HepG2 (cell line): ENCODE results near the gene ISOC2. TPM values are rescaled to one million over a fixed set of nuclear protein-coding genes. Genes with fewer than 3 reads are reported as not detected.

Source experiments
- HCFC1 ChIP-seq: fragments of 150-350 bp; IDR thresholded peaks from 2 replicates; pipeline ENCODE4 v1.6.1; 2014; ENCODE audit warnings: low read depth, low read length
- IRF2 ChIP-seq: IDR thresholded peaks from 2 replicates; pipeline ENCODE4 v1.6.1; 2018; ENCODE audit warnings: missing genetic modification reagents, missing compliant biosample characterization
- KDM5A ChIP-seq: fragments of 200-600 bp; sonication (generic); IDR thresholded peaks from 2 replicates; pipeline ENCODE4 v1.7.0; 2018; ENCODE audit warnings: antibody characterized with exemption, mild to moderate bottlenecking, low read length, borderline replicate concordance
- MYNN ChIP-seq: sonication (generic); formaldehyde crosslinking; IDR thresholded peaks from 2 replicates; pipeline ENCODE4 v1.4.0; 2020; ENCODE audit warnings: mild to moderate bottlenecking, low read depth, missing genetic modification reagents
- ONECUT2 ChIP-seq: sonication (generic); formaldehyde crosslinking; IDR thresholded peaks from 2 replicates; pipeline ENCODE4 v1.4.0; 2020; ENCODE audit warnings: missing genetic modification reagents
- SP5 ChIP-seq: IDR thresholded peaks from 2 replicates; pipeline ENCODE4 v1.6.1; 2016; ENCODE audit warnings: low read depth, borderline replicate concordance
- ZBTB7B ChIP-seq: sonication (generic); formaldehyde crosslinking; IDR thresholded peaks from 2 replicates; pipeline ENCODE4 v1.4.0; 2020; ENCODE audit warnings: missing genetic modification reagents
- ZNF205 ChIP-seq: IDR thresholded peaks from 2 replicates; pipeline ENCODE4 v1.6.1; 2018; ENCODE audit warnings: missing biosample characterization, missing genetic modification reagents
- ZNF256 ChIP-seq: sonication (generic); formaldehyde crosslinking; conservative IDR thresholded peaks from 2 replicates; pipeline ENCODE4 v1.4.0; 2020; ENCODE audit warnings: missing genetic modification reagents
- ZNF30 ChIP-seq: sonication (generic); formaldehyde crosslinking; IDR thresholded peaks from 2 replicates; pipeline ENCODE4 v1.5.0; 2020; ENCODE audit warnings: mild to moderate bottlenecking, missing genetic modification reagents
- polyA plus RNA-seq, 8 experiments: library from polyadenylated mRNA; depleted of rRNA in 3 of 8; stranded (reverse) in 7 of 8; unstranded in 1 of 8; fragments of >200 nt; fragmentation: Illumina TruSeq in 4 of 8; extraction: Trizol in 4 of 8; gene quantifications; 2 replicates each; pipeline versions ENCODE4 v1.2.1 to v1.2.3, GENCODE V29; 2011 to 2016; ENCODE audit warnings: low read depth in 4 of 8, missing spikeins in 1 of 8, mixed read lengths in 1 of 8; ENCODE audit not compliant: insufficient read depth in 1 of 8
- total RNA-seq, 5 experiments: library from RNA; depleted of rRNA; stranded (reverse); fragments of >200 nt; fragmentation: Illumina TruSeq; extraction: Trizol; gene quantifications; 2 replicates each; pipeline ENCODE4 v1.2.3, GENCODE V29; 2016; ENCODE audit warnings: low read depth in 1 of 5
- TF ChIP-seq, protein P1 (sequence below): IDR thresholded peaks from 2 replicates; pipeline ENCODE4 v1.6.1; 2016; ENCODE audit warnings: low read depth, missing genetic modification reagents, missing compliant biosample characterization
- TF ChIP-seq, protein P2 (sequence below): sonication (generic); formaldehyde crosslinking; IDR thresholded peaks from 2 replicates; pipeline ENCODE4 v1.8.0; 2023; ENCODE audit warnings: mild to moderate bottlenecking, missing genetic modification reagents
- TF ChIP-seq, protein P3 (sequence below): sonication (generic); formaldehyde crosslinking; IDR thresholded peaks from 2 replicates; pipeline ENCODE4 v1.5.0; 2020; ENCODE audit warnings: mild to moderate bottlenecking, low read depth, missing genetic modification reagents, borderline replicate concordance
- TF ChIP-seq, protein P4 (sequence below): sonication (generic); formaldehyde crosslinking; IDR thresholded peaks from 2 replicates; pipeline ENCODE4 v1.5.0; 2020; ENCODE audit warnings: mild to moderate bottlenecking, missing genetic modification reagents, moderate library complexity
- TF ChIP-seq, protein P5 (sequence below): sonication (generic); formaldehyde crosslinking; IDR thresholded peaks from 2 replicates; pipeline ENCODE4 v1.4.0; 2020; ENCODE audit warnings: missing genetic modification reagents
- TF ChIP-seq, protein P6 (sequence below): sonication (generic); formaldehyde crosslinking; conservative IDR thresholded peaks from 2 replicates; pipeline ENCODE4 v1.4.0; 2020; ENCODE audit warnings: missing genetic modification reagents
- TF ChIP-seq, protein P7 (sequence below): sonication (generic); formaldehyde crosslinking; IDR thresholded peaks from 2 replicates; pipeline ENCODE4 v1.4.0; 2020; ENCODE audit warnings: mild to moderate bottlenecking, missing genetic modification reagents

The ISOC2 gene
- total and polyA plus RNA-seq, 2 of the 13 experiments (the other 11 are each of a cell fraction or from before 2014, with no cell fraction given), result 76.8 to 105 TPM

DNA sequence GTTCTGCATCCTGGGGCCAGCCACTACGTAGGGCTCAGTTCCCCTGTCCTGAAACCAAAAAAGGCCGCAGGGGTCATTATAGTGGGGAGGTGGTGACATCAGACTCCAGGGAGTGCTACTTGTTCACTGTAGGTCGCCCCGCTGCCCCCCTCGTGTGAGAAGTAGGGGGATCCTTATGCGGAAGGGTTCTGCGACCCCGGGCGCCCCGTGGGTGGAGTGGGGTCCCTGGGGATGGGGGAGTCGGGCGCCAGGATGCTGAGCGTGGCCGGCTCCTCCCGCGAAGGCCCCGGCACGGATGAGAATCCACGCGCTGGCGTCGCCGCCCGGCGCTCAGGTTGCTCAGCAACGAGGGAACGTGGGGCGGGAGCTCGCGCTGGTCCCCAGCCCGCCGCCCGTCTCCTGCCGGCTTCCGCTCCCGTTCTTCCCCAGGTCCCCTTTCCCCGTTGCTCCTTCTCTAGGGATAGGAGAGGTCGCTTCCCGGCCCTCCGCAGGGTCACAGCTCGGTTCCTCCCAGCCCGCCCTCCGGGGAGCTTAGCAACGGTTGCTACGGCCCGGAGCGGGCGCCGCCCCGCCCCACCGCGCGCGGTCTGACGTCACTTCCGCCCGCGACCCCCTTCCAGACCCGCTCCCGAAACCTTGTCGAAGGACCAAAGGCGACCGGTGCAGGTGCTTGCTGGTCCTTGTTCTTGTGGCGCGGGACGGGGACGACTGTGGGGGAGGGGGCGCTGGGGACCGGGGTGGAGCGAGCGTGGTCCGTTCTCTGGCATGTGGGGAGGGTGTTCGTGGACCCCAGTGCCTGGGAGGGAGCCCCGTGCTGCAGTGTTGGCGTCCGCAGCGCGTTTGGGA lies 23.4 kb upstream of the ISOC2 start, which contains the start of gene NAT14 (continued):
- TF ChIP-seq, protein P1, sequence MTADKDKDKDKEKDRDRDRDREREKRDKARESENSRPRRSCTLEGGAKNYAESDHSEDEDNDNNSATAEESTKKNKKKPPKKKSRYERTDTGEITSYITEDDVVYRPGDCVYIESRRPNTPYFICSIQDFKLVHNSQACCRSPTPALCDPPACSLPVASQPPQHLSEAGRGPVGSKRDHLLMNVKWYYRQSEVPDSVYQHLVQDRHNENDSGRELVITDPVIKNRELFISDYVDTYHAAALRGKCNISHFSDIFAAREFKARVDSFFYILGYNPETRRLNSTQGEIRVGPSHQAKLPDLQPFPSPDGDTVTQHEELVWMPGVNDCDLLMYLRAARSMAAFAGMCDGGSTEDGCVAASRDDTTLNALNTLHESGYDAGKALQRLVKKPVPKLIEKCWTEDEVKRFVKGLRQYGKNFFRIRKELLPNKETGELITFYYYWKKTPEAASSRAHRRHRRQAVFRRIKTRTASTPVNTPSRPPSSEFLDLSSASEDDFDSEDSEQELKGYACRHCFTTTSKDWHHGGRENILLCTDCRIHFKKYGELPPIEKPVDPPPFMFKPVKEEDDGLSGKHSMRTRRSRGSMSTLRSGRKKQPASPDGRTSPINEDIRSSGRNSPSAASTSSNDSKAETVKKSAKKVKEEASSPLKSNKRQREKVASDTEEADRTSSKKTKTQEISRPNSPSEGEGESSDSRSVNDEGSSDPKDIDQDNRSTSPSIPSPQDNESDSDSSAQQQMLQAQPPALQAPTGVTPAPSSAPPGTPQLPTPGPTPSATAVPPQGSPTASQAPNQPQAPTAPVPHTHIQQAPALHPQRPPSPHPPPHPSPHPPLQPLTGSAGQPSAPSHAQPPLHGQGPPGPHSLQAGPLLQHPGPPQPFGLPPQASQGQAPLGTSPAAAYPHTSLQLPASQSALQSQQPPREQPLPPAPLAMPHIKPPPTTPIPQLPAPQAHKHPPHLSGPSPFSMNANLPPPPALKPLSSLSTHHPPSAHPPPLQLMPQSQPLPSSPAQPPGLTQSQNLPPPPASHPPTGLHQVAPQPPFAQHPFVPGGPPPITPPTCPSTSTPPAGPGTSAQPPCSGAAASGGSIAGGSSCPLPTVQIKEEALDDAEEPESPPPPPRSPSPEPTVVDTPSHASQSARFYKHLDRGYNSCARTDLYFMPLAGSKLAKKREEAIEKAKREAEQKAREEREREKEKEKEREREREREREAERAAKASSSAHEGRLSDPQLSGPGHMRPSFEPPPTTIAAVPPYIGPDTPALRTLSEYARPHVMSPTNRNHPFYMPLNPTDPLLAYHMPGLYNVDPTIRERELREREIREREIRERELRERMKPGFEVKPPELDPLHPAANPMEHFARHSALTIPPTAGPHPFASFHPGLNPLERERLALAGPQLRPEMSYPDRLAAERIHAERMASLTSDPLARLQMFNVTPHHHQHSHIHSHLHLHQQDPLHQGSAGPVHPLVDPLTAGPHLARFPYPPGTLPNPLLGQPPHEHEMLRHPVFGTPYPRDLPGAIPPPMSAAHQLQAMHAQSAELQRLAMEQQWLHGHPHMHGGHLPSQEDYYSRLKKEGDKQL, result no peak
- TF ChIP-seq MYNN (CRISPR knock-in tag) (no peak), HCFC1 (no peak), ONECUT2 (CRISPR knock-in tag) (no peak), ZNF205 (no peak), ZBTB7B (no peak; the same call in 1 of the 2 replicates), ZNF256 (CRISPR knock-in tag) (no peak), ZNF30 (CRISPR knock-in tag) (no peak), KDM5A (no peak; the same call in 1 of the 2 replicates), IRF2 (CRISPR knock-in tag) (0 out of 2 replicates have a peak, but pooled peaks have one; percentile 16), SP5 (no peak)
- TF ChIP-seq, protein P2, sequence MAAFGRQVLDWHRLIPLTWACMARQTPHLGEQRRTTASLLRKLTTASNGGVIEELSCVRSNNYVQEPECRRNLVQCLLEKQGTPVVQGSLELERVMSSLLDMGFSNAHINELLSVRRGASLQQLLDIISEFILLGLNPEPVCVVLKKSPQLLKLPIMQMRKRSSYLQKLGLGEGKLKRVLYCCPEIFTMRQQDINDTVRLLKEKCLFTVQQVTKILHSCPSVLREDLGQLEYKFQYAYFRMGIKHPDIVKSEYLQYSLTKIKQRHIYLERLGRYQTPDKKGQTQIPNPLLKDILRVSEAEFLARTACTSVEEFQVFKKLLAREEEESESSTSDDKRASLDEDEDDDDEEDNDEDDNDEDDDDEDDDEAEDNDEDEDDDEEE (CRISPR knock-in tag), result no peak
- TF ChIP-seq, protein P3, sequence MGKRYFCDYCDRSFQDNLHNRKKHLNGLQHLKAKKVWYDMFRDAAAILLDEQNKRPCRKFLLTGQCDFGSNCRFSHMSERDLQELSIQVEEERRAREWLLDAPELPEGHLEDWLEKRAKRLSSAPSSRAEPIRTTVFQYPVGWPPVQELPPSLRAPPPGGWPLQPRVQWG (CRISPR knock-in tag), result no peak
- TF ChIP-seq, protein P4, sequence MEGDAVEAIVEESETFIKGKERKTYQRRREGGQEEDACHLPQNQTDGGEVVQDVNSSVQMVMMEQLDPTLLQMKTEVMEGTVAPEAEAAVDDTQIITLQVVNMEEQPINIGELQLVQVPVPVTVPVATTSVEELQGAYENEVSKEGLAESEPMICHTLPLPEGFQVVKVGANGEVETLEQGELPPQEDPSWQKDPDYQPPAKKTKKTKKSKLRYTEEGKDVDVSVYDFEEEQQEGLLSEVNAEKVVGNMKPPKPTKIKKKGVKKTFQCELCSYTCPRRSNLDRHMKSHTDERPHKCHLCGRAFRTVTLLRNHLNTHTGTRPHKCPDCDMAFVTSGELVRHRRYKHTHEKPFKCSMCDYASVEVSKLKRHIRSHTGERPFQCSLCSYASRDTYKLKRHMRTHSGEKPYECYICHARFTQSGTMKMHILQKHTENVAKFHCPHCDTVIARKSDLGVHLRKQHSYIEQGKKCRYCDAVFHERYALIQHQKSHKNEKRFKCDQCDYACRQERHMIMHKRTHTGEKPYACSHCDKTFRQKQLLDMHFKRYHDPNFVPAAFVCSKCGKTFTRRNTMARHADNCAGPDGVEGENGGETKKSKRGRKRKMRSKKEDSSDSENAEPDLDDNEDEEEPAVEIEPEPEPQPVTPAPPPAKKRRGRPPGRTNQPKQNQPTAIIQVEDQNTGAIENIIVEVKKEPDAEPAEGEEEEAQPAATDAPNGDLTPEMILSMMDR (CRISPR knock-in tag), result no peak; the same call in 1 of the 2 replicates
- TF ChIP-seq, protein P5, sequence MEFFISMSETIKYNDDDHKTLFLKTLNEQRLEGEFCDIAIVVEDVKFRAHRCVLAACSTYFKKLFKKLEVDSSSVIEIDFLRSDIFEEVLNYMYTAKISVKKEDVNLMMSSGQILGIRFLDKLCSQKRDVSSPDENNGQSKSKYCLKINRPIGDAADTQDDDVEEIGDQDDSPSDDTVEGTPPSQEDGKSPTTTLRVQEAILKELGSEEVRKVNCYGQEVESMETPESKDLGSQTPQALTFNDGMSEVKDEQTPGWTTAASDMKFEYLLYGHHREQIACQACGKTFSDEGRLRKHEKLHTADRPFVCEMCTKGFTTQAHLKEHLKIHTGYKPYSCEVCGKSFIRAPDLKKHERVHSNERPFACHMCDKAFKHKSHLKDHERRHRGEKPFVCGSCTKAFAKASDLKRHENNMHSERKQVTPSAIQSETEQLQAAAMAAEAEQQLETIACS, result no peak
- TF ChIP-seq, protein P6, sequence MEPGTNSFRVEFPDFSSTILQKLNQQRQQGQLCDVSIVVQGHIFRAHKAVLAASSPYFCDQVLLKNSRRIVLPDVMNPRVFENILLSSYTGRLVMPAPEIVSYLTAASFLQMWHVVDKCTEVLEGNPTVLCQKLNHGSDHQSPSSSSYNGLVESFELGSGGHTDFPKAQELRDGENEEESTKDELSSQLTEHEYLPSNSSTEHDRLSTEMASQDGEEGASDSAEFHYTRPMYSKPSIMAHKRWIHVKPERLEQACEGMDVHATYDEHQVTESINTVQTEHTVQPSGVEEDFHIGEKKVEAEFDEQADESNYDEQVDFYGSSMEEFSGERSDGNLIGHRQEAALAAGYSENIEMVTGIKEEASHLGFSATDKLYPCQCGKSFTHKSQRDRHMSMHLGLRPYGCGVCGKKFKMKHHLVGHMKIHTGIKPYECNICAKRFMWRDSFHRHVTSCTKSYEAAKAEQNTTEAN, result no peak
- TF ChIP-seq, protein P7, sequence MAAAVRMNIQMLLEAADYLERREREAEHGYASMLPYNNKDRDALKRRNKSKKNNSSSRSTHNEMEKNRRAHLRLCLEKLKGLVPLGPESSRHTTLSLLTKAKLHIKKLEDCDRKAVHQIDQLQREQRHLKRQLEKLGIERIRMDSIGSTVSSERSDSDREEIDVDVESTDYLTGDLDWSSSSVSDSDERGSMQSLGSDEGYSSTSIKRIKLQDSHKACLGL (CRISPR knock-in tag), result no peak
